Astrocyte of the spinal cord (primary cell): ENCODE data around the gene EHMT1.
A peak's percentile ranks its signal among the peaks of the same experiment; 100 is the strongest.

Experiments used
- DNase-seq: peaks from one replicate; pipeline ENCODE4 v3.0.0; 2011; ENCODE audit warnings: low read depth, low spot score
- H3K4me3 ChIP-seq: 2 replicates; pipeline ENCODE4 v1.5.1; 2011; ENCODE audit warnings: low read depth, mild to moderate bottlenecking, low read length, moderate library complexity
- in situ Hi-C: cut with HindIII; loops from 2 replicates; pipeline ENCODE4 v1.10.0; 2017; ENCODE audit warnings: low sequenced_read_pairs
- TF ChIP-seq, protein P1 (sequence below): IDR thresholded peaks from 2 replicates; pipeline ENCODE4 v1.5.1; 2012; ENCODE audit warnings: low read depth, mild to moderate bottlenecking, low read length, inconsistent platforms

Gene EHMT1

DNA sequence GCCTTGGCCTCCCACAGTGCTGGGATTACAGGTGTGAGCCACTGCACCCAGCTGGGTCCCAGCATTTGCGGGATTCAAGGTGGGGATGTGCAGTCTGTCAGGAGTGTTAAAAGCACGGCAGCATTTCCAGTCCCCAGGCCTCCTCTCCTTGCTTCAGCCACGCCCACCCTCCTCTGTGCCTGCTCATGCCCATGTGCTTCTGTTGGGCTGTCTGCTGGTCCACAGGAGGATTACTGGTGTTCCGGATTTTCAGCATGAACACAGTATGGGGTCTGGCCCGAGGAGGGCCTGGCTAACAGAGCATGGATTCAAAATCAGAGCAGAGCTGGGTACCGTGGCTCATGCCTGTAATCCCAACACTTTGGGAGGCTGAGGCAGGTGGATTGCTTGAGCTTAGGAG is 7.9 kb upstream of the EHMT1 start:
- no peak overlapping the region for H3K4me3 ChIP-seq
- no peak for DNase-seq
- in situ Hi-C loops = no loop called here
- TF ChIP-seq, protein P1, sequence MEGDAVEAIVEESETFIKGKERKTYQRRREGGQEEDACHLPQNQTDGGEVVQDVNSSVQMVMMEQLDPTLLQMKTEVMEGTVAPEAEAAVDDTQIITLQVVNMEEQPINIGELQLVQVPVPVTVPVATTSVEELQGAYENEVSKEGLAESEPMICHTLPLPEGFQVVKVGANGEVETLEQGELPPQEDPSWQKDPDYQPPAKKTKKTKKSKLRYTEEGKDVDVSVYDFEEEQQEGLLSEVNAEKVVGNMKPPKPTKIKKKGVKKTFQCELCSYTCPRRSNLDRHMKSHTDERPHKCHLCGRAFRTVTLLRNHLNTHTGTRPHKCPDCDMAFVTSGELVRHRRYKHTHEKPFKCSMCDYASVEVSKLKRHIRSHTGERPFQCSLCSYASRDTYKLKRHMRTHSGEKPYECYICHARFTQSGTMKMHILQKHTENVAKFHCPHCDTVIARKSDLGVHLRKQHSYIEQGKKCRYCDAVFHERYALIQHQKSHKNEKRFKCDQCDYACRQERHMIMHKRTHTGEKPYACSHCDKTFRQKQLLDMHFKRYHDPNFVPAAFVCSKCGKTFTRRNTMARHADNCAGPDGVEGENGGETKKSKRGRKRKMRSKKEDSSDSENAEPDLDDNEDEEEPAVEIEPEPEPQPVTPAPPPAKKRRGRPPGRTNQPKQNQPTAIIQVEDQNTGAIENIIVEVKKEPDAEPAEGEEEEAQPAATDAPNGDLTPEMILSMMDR = no peak

- in situ Hi-C loops = no loop called here
- DNase-seq = peak; percentile 70
- TF ChIP-seq, protein P1 = no peak
- no peak overlapping the region for H3K4me3 ChIP-seq
Measured at GRCh38 chr9:137611623-137612609, 6.9 kb upstream of the EHMT1 start.

GRCh38 chr9:137612741-137613142 is 6.1 kb upstream of the EHMT1 start:
- H3K4me3 ChIP-seq = no peak overlapping the region
- TF ChIP-seq, protein P1 = no peak
- in situ Hi-C loops = no loop called here
- DNase-seq = no peak

DNA sequence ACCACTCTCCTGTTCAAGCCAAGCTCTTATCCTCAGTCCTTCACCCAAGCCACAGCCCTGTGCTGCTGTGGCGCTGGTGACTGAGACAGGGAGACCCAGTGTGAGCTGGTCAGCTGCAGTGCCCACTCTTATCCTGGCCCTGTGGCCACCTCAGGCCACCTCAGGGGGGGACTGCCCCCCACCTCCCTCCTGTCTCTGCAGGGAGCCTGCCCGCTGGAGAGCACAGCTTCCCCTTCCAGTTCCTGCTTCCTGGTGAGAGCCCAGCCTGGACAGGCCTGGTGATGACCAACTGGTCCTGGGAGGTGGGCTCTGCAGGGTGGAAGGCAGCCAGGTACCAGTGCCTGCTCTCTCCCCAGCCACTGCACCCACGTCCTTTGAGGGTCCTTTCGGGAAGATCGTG is 5.5 kb upstream of the EHMT1 start:
- TF ChIP-seq, protein P1 = no peak
- in situ Hi-C loops = no loop called here
- no peak for DNase-seq
- no peak overlapping the region for H3K4me3 ChIP-seq

DNA sequence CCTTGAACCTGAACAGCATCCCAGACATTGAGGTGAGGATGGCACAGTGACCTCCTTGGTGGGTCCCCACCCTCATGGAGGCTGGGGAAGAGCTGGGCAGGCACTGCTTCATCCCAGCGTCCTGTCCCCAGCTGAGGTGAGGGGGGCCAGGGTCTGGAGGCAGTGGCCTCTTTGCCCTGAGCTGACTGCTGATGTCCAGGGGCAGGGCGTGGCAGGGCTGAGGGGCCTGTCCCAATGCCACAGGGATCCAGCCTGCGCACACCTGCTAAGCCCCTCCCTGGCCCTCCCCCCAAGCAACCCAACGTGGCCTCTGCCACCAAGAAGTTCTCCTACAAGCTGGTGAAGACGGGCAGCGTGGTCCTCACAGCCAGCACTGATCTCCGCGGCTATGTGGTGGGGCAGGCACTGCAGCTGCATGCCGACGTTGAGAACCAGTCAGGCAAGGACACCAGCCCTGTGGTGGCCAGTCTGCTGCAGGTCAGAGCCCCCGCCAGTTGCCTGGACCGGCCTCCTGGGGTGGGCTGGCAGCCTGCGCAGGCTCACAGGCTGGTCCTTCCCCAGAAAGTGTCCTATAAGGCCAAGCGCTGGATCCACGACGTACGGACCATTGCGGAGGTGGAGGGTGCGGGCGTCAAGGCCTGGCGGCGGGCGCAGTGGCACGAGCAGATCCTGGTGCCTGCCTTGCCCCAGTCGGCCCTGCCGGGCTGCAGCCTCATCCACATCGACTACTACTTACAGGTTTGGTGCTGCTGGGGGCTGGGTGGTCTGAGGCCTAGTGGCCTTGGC is 4.9 kb upstream of the EHMT1 start:
- DNase-seq = no peak
- TF ChIP-seq, protein P1 = no peak
- in situ Hi-C loops = no loop called here
- H3K4me3 ChIP-seq = no peak overlapping the region

DNA sequence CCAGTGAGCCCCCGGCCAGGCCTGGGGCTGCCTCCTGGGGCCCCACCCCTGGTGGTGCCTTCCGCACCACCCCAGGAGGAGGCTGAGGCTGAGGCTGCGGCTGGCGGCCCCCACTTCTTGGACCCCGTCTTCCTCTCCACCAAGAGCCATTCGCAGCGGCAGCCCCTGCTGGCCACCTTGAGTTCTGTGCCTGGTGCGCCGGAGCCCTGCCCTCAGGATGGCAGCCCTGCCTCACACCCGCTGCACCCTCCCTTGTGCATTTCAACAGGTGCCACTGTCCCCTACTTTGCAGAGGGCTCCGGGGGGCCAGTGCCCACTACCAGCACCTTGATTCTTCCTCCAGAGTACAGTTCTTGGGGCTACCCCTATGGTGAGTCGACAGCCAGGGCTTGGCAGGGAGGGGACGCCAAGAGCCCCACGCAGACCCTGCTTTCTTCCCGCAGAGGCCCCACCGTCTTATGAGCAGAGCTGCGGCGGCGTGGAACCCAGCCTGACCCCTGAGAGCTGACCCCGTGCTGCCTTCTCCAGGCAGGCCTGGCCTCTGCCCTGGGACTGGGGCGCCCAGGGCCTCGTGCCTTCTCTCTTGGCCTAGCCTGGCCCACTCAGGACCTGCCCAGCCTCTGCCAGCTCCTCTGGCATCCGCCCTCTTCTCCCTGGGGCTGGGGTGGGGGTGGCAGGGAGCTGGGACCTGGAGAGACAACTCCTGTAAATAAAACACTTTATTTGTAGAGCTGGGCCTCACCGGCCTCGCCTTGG is 4.0 kb upstream of the EHMT1 start:
- no peak for DNase-seq
- H3K4me3 ChIP-seq = no peak overlapping the region
- in situ Hi-C loops = no loop called here
- TF ChIP-seq, protein P1 = no peak
